Activated CD4-positive, alpha-beta T cell treated with anti-CD3 and anti-CD28 coated beads for 4 hours (primary cell): ENCODE data around the gene ADPRHL1.

ENCODE experiments used
- DNase-seq, 2 donors: peaks; one replicate each; pipeline ENCODE4 v3.0.0-alpha.2; 2020

The ADPRHL1 gene

GRCh38 chr13:113429608-113429985, 23.7 kb downstream of the ADPRHL1 start:
- DNase-seq, result no peak

- no peak for DNase-seq
These were observed 24.2 kb downstream of the ADPRHL1 start for GRCh38 chr13:113428871-113429607.

DNA sequence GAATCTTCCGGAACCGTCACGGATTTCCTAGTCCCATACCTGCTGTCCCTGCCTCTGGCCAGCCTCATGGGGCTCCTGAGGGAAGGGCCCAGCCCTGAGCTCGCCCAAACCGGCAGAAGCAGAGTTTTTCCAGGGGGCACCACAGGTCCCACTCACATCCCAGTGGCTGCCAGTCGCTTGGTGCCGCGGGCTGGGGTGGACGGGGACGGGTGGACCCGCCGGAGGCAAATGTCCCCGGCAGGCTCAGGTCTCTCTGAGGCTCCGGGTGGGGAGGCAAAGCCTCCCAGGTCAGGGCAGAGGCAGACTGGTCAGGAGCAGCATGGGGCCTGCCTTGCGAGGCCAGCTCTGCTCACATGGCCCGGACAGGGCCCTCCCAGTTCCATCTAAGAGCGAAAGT, 24.8 kb downstream of the ADPRHL1 start:
- no peak for DNase-seq

DNA sequence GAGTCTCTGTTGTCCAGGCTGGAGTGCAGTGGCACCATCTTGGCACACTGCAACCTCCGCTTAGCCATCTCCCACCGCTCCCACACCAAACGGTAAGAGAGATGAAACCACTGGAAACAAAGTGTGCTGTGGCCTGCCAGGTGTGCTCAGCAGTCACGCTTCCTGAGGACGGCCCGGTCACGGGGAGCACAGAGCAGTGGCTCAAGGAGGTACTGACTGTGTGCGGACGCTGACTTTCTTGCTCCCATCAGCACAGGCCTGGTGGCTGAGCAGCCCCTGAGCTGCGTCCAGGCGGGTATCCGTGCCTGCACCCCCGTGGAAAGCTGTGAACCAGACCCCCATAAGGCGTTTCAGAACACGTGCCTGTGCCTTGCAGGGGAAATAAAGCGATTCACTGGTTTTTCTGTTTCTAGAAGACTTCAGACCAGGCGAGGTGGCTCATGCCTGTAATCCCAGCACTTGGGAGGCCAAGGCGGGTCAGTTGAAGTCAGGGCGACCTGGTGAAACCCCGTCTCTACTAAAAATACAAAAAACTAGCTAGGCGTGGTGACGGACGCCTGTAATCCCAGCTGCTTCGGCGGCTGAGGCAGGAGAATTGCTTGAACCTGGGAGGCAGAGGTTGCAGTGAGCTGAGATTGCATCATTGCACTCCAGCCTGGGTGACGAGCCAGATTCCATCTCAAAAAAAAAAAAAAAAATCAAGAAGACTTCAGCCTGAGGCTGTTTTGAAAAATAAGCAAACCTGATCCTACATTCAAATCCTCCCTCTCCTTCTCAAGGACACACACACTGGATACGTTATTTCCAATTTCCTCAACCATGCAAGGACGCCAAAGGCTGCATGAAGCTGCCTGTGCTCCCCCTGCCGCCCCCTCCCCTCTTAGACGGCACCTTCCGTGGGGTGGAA, 25.5 kb downstream of the ADPRHL1 start:
- no peak for DNase-seq

GRCh38 chr13:113426591-113426986, 26.7 kb downstream of the ADPRHL1 start:
- DNase-seq, result no peak

DNA sequence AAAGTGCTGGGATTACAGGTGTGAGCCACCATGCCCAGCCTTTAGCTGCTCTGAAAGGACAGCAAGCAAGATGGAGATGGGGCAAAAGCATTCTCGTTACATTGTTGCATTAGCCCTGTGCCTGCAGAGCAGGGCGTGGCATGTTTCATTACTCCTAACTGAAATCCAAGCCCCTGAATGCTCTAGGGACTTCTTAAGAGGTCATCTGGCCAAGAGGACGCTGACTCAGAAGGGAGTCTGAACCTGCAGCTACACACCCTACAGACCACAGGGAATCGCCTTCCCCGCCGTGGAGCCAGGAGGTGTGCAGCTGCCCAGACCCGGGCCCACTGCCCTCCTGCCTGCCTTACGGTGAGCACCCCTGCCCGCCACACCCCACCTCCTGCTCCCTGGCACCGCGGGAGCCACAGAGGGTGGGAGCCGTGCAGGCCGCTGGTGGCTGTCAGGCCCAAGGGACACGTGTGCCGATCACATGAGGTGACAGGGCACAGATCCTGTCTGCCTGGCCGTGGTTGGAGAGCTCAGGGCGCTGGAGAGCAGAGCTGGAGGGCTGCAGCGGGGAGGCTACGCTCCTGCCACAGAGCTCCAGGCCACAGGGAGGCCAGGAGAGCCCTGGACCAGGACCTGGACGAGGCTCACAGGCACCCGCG, 27.2 kb downstream of the ADPRHL1 start:
- DNase-seq, result no peak

DNA sequence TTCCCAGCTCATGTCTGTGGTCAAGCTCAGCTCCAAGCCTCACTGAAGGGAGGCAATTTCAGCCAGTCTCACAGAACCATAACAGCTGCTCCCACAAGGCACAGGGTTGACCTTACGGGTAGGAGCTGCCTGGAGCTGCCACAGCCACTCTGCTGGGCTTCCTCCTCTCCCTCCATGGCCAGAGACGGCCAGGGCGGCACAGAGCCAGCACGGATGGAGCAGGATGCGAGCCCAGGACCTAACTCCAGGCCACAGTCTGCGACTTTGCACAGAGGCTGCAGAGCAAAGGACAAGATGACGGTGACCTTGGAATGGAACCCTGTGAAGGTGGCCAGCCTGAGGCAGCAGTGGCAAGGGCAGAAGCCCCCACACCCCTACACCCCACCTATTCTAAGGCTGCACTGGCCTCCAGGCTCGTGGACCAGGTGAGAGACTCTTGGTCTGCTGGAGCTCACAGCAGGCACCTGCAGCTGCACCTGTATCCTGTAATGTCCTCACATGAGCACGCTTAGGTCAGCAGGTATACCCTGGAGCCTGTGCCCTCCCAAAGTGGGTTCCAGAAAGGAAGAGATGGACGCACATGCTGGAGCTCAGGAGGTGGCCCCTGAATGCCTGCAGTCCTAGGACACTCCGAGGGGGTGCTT, 29.6 kb downstream of the ADPRHL1 start:
- no peak for DNase-seq

GRCh38 chr13:113422807-113423519, 30.3 kb downstream of the ADPRHL1 start:
- DNase-seq, result no peak

GRCh38 chr13:113421673-113422270, 31.5 kb downstream of the ADPRHL1 start:
- DNase-seq, result no peak

GRCh38 chr13:113420833-113421600, 32.3 kb downstream of the ADPRHL1 start:
- DNase-seq, result no peak

DNA sequence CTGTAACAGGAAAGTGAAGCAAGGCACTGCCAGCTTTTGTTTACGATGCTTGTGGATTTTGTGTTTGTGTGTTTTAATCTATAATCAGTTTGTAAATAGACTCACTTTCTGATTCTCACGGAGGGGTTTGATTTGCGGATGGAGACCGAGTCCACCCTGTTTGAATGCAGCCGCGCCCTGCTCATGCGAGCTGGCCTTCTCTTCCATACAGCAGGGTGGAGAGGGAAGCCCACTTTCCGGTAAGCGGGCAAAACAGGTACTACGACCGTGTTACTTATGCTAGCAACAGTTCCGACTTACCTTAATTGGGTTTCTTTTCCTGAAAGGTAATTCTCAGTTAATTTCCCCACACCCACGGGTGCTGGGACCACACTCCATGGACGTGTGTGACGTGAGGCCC, 33.1 kb downstream of the ADPRHL1 start:
- DNase-seq, result no peak

DNA sequence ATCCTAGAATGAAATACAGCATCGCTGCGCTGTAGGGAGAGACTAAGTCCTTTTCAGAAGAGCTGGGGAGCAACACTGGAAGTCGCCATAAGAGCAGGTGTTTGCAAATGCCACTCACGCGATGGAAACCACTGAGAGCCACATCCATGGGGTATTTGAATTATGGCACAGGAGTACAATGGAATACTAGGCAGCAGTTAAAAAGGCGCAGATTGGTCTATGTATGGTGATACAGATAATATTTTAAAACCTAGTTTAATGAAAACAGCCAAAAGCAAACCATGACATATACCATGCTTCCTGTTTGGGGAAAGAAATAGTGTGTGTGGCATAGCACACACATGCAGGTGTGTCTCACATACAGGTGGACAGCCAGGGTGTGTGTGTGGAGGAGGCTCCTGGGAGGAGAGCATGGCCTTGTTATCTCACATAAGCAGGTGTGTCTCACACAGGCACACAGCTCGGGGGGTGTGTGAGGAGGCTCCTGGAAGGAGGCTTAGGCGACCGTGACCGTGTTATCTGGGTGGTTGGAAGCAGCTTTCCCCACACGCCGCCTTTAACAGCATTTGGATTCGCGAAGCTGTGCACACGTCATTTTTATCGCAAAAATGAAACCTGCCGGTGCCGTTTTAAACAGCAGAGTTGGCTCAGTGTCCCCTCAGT, 33.6 kb downstream of the ADPRHL1 start:
- no peak for DNase-seq

DNA sequence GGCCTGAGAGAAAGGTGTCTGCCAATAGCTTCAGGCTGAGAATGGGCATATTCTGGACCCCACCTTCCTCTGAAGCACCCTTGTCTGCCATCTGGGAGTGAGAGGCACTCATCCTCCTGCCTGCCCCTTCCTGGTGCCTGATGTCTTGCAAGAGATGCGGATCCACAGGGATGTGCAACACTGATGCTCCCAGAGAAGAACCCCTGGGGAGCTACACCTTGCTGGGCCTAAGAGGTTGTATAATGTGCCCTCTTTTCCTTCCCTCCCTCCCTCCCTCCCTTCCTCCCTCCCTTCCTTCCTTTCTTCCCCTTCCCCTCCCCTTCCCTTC, 34.6 kb downstream of the ADPRHL1 start:
- DNase-seq, result no peak

GRCh38 chr13:113417836-113418721, 35.2 kb downstream of the ADPRHL1 start:
- no peak for DNase-seq

DNA sequence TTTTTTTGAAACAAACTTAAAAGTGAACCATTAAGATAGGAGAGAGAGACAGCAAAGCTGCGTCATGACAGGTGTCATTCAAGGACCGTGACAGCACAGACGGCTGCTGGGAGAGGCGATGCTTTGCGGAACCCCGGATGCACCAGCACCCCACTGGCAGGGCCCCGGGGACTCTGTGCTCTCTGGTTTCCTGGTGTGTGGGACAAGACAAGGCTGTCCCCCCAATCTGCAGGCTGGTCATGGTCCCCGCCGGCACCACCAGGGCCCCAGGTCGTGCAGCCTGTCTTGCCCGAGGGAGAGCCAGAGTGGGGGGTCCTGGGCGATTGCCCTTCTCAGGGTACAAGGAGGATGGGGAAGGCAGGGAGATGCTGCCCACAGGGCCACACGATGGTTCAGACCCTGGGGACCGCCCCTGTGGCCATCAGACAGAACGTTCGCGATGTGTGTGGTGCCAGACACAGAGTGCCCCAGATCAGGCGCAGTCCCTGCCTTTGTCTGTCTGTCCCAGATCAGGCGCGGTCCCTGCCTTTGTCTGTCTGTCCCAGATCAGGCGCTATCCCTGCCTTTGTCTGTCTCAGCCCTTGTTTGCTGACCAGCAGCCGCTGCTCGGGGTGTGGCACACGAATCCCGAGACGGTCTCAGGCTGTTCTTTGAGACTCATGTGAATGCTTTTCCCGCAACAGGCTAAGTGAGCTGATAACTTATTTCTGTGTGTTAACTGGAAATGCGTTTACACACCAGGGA, 36.1 kb downstream of the ADPRHL1 start:
- no peak for DNase-seq

GRCh38 chr13:113415825-113416224, 37.5 kb downstream of the ADPRHL1 start:
- DNase-seq, result no peak

DNA sequence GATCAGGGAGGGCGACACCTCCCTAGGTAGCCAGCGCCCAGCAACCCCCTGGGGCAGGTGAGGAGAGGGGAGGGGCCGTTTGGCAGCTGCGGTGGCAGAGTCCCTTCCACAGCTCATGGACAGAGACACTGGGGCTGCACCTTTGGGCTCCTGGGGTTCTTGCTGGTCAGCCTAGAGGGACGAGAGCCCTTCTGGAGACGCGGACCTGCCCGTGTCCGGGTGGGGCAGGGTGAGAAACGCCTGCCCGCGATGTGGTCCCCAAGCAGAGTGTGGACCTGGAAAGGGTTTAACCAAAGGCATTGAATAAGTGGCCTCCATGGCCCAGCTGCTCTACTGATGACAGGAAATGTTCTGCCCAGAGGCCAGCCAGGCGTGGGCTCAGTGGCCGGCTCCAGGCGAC, 38.3 kb downstream of the ADPRHL1 start:
- DNase-seq, result no peak

- DNase-seq, result no peak
These were observed 39.0 kb downstream of the ADPRHL1 start for GRCh38 chr13:113414335-113414734.

GRCh38 chr13:113413898-113414282, 39.4 kb downstream of the ADPRHL1 start:
- no peak for DNase-seq
